ENCODE results near the gene ASIC4.

Gene ASIC4

GRCh38 chr2:219551441-219552381 lies 37.4 kb downstream of the ASIC4 start:
- peak in 27 of 51 donors; percentile 5 to 53 (median 28) for DNase-seq

GRCh38 chr2:219552382-219553167 lies 38.3 kb downstream of the ASIC4 start:
- peak in 50 of 51 donors; percentile 51 to 94 (median 80) for DNase-seq

GRCh38 chr2:219553168-219553417 lies 38.8 kb downstream of the ASIC4 start:
- peak in 1 of 51 donors; percentile 26 for DNase-seq

GRCh38 chr2:219553463-219553963 lies 39.2 kb downstream of the ASIC4 start:
- DNase-seq: no peak

- no peak for DNase-seq
These were observed 40.1 kb downstream of the ASIC4 start for GRCh38 chr2:219554350-219554749.

- DNase-seq: no peak
These were observed 41.7 kb downstream of the ASIC4 start for GRCh38 chr2:219555956-219556355.

- DNase-seq: no peak
These were observed 42.1 kb downstream of the ASIC4 start for GRCh38 chr2:219556413-219556812.

- no peak for DNase-seq
These were observed 43.0 kb downstream of the ASIC4 start for GRCh38 chr2:219557320-219557719.

GRCh38 chr2:219557791-219558785 lies 43.8 kb downstream of the ASIC4 start:
- DNase-seq: no peak

- no peak for DNase-seq
These were observed 45.1 kb downstream of the ASIC4 start for GRCh38 chr2:219559156-219559915.

GRCh38 chr2:219560037-219560892 lies 46.0 kb downstream of the ASIC4 start:
- DNase-seq: no peak

GRCh38 chr2:219560893-219561178 lies 46.6 kb downstream of the ASIC4 start:
- DNase-seq: no peak

- DNase-seq: no peak
These were observed 47.1 kb downstream of the ASIC4 start for GRCh38 chr2:219561179-219562048.

GRCh38 chr2:219562049-219563020 lies 48.1 kb downstream of the ASIC4 start:
- no peak for DNase-seq

- no peak for DNase-seq
These were observed 49.1 kb downstream of the ASIC4 start for GRCh38 chr2:219563271-219563928.

GRCh38 chr2:219565130-219566080 lies 51.1 kb downstream of the ASIC4 start:
- no peak for DNase-seq
